Tibial nerve (tissue), 4 donors: ENCODE measurements around the gene ANKMY1. TPM values are rescaled to one million over a fixed set of nuclear protein-coding genes. Genes with fewer than 3 reads are reported as not detected.
"Not testable (repeated sequence)": the region's sequence is repeated elsewhere in the genome, so short reads cannot be mapped to it uniquely, and the experiment has no call there.

Experiments
- DNase-seq, 2 donors: peaks; one replicate each; pipeline ENCODE4 v3.0.0-alpha.2; 2019; ENCODE audit warnings: low spot score in 2 of 2
- H3K27ac ChIP-seq, 4 donors: fragments of 200-600 bp; sonication (generic) in 3 of 4; one replicate each; pipeline ENCODE4 v1.5.1; 2017 to 2019; ENCODE audit warnings: mild to moderate bottlenecking in 1 of 4
- H3K27me3 ChIP-seq, 2 donors: fragments of 200-600 bp; sonication (generic) in 1 of 2; one replicate each; pipeline versions ENCODE4 v1.5.1 to v1.6.0; 2017 to 2019
- H3K36me3 ChIP-seq, 3 donors: fragments of 200-600 bp; sonication (generic); one replicate each; pipeline ENCODE4 v1.5.1; 2018 to 2019
- H3K4me1 ChIP-seq, 4 donors: fragments of 200-600 bp; sonication (generic) in 3 of 4; one replicate each; pipeline ENCODE4 v1.5.1; 2017 to 2019
- H3K4me3 ChIP-seq, 4 donors: fragments of 200-600 bp; sonication (generic) in 3 of 4; one replicate each; pipeline ENCODE4 v1.5.1; 2017 to 2019; ENCODE audit warnings: mild to moderate bottlenecking in 1 of 4, moderate library complexity in 1 of 4
- H3K9me3 ChIP-seq, 4 donors: fragments of 200-600 bp; sonication (generic) in 3 of 4; one replicate each; pipeline ENCODE4 v1.5.1; 2017 to 2019
- EP300 ChIP-seq, 2 donors: sonication (generic); formaldehyde crosslinking; IDR thresholded peaks; one replicate each; pipeline ENCODE4 v1.6.1; 2017; ENCODE audit warnings: antibody characterized with exemption in 2 of 2, mild to moderate bottlenecking in 1 of 2
- POLR2A ChIP-seq, 2 donors: fragments of 450-650 bp; IDR thresholded peaks; one replicate each; pipeline ENCODE4 v1.6.1; 2017; ENCODE audit warnings: antibody characterized with exemption in 2 of 2, mild to moderate bottlenecking in 2 of 2, moderate library complexity in 2 of 2
- WGBS, 2 donors: methylation state at CpG; one replicate each; pipeline ENCODE4 v1.1.5; 2018; 5-methylcytosine and 5-hydroxymethylcytosine counted together
- total RNA-seq, 4 donors: library from RNA; depleted of rRNA; stranded (reverse); fragments of >200 nt; gene quantifications; one replicate each; pipeline ENCODE4 v1.1.0, GENCODE V29; 2016
- TF ChIP-seq, protein P1 (sequence below), 5 experiments: fragments of 200-600 bp in 3 of 5; fragments of 450-650 bp in 2 of 5; sonication (generic) in 3 of 5; IDR thresholded peaks; one replicate each; pipeline ENCODE4 v1.5.1; 2016 to 2019; ENCODE audit warnings: antibody characterized with exemption in 5 of 5, mild to moderate bottlenecking in 3 of 5, moderate library complexity in 2 of 5

ANKMY1 gene
- total RNA-seq, 4 donors from 2014 or later: 14.2 to 24.0 (median 21.4) TPM

DNA sequence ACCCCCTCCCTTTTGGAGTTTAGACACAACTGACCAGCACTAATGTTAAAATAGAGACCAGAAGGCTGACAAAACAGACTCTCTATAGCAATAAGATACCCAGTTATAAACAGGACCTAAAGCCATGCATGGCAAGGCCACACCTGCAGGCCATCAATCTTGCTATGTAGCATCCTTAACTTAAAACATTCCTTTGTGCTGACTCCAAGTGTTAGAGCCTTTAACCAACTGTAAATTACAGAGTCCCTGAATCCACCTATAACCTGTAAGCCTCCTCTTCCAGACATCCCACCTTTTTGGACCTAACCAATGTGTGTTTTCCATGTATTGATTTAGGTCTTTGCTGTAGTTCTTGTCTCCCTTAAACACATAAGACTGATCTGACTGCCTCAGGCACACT lies 17.9 kb downstream of the ANKMY1 start:
- Histone ChIP-seq H3K4me3 (no peak overlapping the region), H3K4me1 (no peaks in the 10 kb centered on the region), H3K27me3 (no peaks in the 10 kb centered on the region), H3K36me3 (peaks cover 0 to 51% (median 0%) of the 10 kb centered on the region in 3 donors), H3K27ac (no peak overlapping the region), H3K9me3 (no peaks in the 10 kb centered on the region)
- no peak for TF ChIP-seq EP300 (IDR thresholded peaks at IDR 0.05)
- TF ChIP-seq POLR2A (IDR thresholded peaks at IDR 0.05): no peak
- TF ChIP-seq, protein P1, sequence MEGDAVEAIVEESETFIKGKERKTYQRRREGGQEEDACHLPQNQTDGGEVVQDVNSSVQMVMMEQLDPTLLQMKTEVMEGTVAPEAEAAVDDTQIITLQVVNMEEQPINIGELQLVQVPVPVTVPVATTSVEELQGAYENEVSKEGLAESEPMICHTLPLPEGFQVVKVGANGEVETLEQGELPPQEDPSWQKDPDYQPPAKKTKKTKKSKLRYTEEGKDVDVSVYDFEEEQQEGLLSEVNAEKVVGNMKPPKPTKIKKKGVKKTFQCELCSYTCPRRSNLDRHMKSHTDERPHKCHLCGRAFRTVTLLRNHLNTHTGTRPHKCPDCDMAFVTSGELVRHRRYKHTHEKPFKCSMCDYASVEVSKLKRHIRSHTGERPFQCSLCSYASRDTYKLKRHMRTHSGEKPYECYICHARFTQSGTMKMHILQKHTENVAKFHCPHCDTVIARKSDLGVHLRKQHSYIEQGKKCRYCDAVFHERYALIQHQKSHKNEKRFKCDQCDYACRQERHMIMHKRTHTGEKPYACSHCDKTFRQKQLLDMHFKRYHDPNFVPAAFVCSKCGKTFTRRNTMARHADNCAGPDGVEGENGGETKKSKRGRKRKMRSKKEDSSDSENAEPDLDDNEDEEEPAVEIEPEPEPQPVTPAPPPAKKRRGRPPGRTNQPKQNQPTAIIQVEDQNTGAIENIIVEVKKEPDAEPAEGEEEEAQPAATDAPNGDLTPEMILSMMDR (IDR thresholded peaks at IDR 0.05): no peak
- DNase-seq: no peak

DNA sequence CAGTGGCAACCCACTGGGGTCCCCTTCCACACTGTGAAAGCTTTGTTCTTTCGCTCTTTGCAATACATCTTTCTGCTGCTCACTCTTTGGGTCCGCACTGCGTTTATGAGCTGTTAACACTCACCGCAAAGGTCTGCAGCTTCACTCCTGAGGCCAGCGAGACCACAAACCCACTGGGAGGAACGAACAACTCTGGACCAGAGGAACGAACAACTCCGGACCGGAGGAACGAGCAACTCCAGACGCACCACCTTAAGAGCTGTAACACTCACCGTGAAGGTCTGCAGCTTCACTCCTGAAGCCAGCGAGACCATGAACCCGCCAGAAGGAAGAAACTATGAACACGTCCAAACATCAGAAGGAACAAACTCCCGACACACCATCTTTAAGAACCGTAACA lies 18.7 kb downstream of the ANKMY1 start:
- H3K4me3 ChIP-seq, H3K4me1 ChIP-seq, H3K9me3 ChIP-seq, H3K27me3 ChIP-seq, DNase-seq, H3K27ac ChIP-seq: not testable (repeated sequence)
- 94 to 97% methylated on average over 17 of the region's 17 CpGs for WGBS, 2 donors
- H3K36me3 ChIP-seq: peaks cover 0 to 59% (median 0%) of the 10 kb centered on the region in 3 donors

DNA sequence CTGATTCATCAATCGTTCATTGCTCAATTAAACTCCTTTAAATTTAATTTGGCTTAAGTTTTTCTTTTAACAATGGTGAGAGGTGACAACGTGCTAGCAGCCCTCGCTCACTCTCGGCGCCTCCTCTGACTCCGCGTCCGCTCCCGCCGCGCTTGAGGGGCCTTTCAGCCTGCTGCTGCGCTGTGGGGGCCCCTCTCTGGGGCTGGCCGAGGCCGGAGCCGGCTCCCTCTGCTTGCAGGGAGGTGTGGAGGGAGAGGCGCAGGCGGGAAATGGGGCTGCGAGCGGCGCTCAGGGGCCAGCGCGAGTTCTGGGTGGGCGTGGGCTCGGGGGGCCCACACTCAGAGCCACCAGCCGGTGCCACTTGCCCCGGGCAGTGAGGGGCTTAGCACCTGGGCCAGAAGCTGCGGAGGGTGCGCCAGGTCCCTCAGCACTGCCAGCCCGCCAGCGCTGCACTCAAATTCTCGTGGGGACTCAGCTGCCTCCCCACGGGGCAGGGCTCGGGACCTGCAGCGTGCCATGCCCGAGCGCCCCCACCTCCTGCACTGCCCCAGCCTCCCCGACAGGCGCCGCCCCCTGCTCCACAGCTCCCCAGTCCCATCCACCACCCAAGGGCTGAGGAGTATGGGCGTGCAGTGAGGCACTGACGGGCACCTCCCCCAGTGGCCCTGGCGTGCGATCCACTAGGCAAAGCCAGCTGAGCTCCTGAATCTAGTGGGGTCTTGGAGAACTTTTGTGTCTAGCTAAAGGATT lies 19.6 kb downstream of the ANKMY1 start:
- Histone ChIP-seq H3K9me3 (no peaks in the 10 kb centered on the region), H3K27me3 (no peaks in the 10 kb centered on the region), H3K4me3 (no peak overlapping the region), H3K4me1 (no peaks in the 10 kb centered on the region), H3K36me3 (peaks cover 0 to 67% (median 0%) of the 10 kb centered on the region in 3 donors), H3K27ac (no peak overlapping the region)
- 96 to 97% methylated on average over 40 to 42 of the region's 43 CpGs for WGBS, 2 donors
- DNase-seq: no peak
- no peak for TF ChIP-seq POLR2A (IDR thresholded peaks at IDR 0.05)
- TF ChIP-seq, protein P1 (IDR thresholded peaks at IDR 0.05): no peak
- TF ChIP-seq EP300 (IDR thresholded peaks at IDR 0.05): no peak

DNA sequence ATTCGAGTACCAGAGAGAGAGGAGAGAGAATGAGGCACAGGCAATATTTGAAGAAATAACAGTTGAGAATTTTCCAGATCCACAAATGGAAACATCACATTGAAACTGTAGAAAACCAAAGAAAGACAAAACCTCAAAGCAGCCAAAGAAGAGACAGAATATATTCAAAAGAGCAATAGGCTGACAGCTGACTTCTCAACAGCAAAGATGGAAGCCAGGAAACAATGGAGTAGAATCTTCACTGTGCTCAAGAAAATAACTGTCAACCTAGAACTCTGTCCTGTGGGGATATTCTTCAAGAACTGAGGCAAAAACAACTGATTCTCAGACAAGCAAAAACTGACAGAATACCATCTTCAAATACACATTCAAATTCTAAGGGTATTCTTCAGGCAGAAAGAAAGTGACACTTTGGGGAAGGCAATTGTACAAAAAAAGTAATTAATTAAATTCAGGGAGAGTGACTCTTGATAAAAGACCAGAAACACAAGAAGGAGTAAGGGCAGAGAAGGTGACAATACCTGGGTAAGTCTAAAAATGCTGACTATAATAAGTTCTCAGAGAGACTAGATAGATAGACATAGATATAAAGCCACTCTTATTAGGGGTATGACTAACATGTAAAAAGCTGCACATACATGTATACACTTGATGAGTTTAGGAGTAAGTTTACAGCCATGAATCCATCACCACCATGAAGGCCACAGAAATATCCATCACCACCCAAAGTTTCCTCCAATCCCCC lies 25.6 kb downstream of the ANKMY1 start:
- no peaks in the 10 kb centered on the region for H3K27me3 ChIP-seq
- TF ChIP-seq EP300 (IDR thresholded peaks at IDR 0.05) (no peak), POLR2A (IDR thresholded peaks at IDR 0.05) (no peak)
- TF ChIP-seq, protein P1 (IDR thresholded peaks at IDR 0.05): no peak
- H3K4me1 ChIP-seq: no peaks in the 10 kb centered on the region
- no peak for DNase-seq
- WGBS, 2 donors: 93% methylated on average over 1 of the region's 1 CpG
- peaks cover 0 to 21% (median 3%) of the 10 kb centered on the region in 4 donors for H3K9me3 ChIP-seq
- no peak overlapping the region for H3K4me3 ChIP-seq
- peaks cover 0 to 84% (median 0%) of the 10 kb centered on the region in 3 donors for H3K36me3 ChIP-seq
- no peak overlapping the region for H3K27ac ChIP-seq

DNA sequence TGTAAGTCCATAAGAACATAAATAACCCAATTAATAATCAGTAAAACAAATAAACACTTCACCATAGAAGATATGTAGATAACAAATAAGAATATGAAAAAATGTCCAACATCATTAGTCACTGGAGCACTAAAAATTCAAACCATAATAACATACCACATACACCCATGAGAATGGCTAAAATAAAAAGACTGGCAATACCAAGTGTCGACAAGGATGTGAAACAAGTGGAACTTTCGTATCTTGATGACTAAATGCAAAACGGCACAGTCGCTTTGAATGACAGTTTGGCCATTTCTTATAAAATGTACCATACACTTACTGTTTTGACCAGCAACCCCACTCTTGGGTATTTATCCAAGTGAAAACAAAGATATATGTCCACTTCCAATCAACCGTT lies 26.8 kb downstream of the ANKMY1 start:
- H3K36me3 ChIP-seq: peaks cover 0 to 90% (median 0%) of the 10 kb centered on the region in 3 donors
- H3K27me3 ChIP-seq: no peaks in the 10 kb centered on the region
- DNase-seq: no peak
- H3K4me1 ChIP-seq: no peaks in the 10 kb centered on the region
- no peak overlapping the region for H3K4me3 ChIP-seq
- 96 to 98% methylated on average over 5 of the region's 5 CpGs for WGBS, 2 donors
- H3K9me3 ChIP-seq: peaks cover 0 to 21% (median 3%) of the 10 kb centered on the region in 4 donors
- TF ChIP-seq EP300 (IDR thresholded peaks at IDR 0.05) (no peak), POLR2A (IDR thresholded peaks at IDR 0.05) (no peak)
- TF ChIP-seq, protein P1 (IDR thresholded peaks at IDR 0.05): no peak
- H3K27ac ChIP-seq: no peak overlapping the region
